Left ventricle myocardium inferior (tissue), 1 donor: ENCODE results near the gene CARS2. TPM values are rescaled to one million over a fixed set of nuclear protein-coding genes. Genes with fewer than 3 reads are reported as not detected.

Source experiments
- DNase-seq: peaks from one replicate; pipeline ENCODE4 v3.0.0-alpha.2; 2020
- H3K27ac ChIP-seq: fragments of 200-600 bp; replicated peaks from 2 replicates; pipeline ENCODE4 v1.8.0; 2021
- H3K27me3 ChIP-seq: fragments of 200-600 bp; 2 replicates; pipeline ENCODE4 v1.8.0; 2021; ENCODE audit warnings: low read depth
- H3K36me3 ChIP-seq: fragments of 200-600 bp; 2 replicates; pipeline ENCODE4 v1.8.0; 2021
- H3K4me1 ChIP-seq: fragments of 200-600 bp; 2 replicates; pipeline ENCODE4 v1.8.0; 2021
- H3K4me3 ChIP-seq: fragments of 200-600 bp; 2 replicates; pipeline ENCODE4 v1.8.0; 2021; ENCODE audit warnings: mild to moderate bottlenecking, moderate library complexity
- H3K9me3 ChIP-seq: fragments of 200-600 bp; replicated peaks from 2 replicates; pipeline ENCODE4 v1.8.0; 2021
- CTCF ChIP-seq: fragments of 200-600 bp; IDR thresholded peaks from 2 replicates; pipeline ENCODE4 v1.8.0; 2021; ENCODE audit warnings: antibody characterized with exemption, mild to moderate bottlenecking, borderline replicate concordance
- intact Hi-C: fragments of 100-400 bp; cut with micrococcal nuclease; formaldehyde crosslinking; loops from one replicate; pipeline ENCODE4 v1.11.0; 2022
- total RNA-seq: library from RNA; stranded (reverse); fragmentation: NEBNext Ultra II Directional; extraction: Animal tissue kit (Norgen Biotek cat#: 25700); gene quantifications from one replicate; pipeline ENCODE4 v1.2.1, GENCODE V29; 2021
- donor health status: DM: no; HTN: yes; CAD: no; lungs with severe emphysema.

The CARS2 gene
- total RNA-seq, 1 donor from 2014 or later, result 52.8 TPM

GRCh38 chr13:110652764-110653163 is 53.2 kb downstream of the CARS2 start:
- DNase-seq, result no peak
- no peak overlapping the region for H3K4me3 ChIP-seq
- intact Hi-C loops, result no loop called here
- no peaks in the 10 kb centered on the region for H3K27me3 ChIP-seq
- no peaks in the 10 kb centered on the region for H3K4me1 ChIP-seq
- H3K9me3 ChIP-seq, result peaks cover 4% of the 10 kb centered on the region
- peaks cover 25% of the 10 kb centered on the region for H3K36me3 ChIP-seq
- no peak overlapping the region for H3K27ac ChIP-seq
- TF ChIP-seq CTCF, result no peak

- intact Hi-C loops, result no loop called here
- no peaks in the 10 kb centered on the region for H3K4me1 ChIP-seq
- H3K27me3 ChIP-seq, result no peaks in the 10 kb centered on the region
- no peaks in the 10 kb centered on the region for H3K9me3 ChIP-seq
- no peak overlapping the region for H3K4me3 ChIP-seq
- TF ChIP-seq CTCF, result no peak
- DNase-seq, result no peak
- peaks cover 20% of the 10 kb centered on the region for H3K36me3 ChIP-seq
- H3K27ac ChIP-seq, result no peak overlapping the region
These were observed 53.6 kb downstream of the CARS2 start for GRCh38 chr13:110652231-110652730.

GRCh38 chr13:110651726-110652230 is 54.1 kb downstream of the CARS2 start:
- H3K9me3 ChIP-seq, result no peaks in the 10 kb centered on the region
- no peak overlapping the region for H3K4me3 ChIP-seq
- no peaks in the 10 kb centered on the region for H3K4me1 ChIP-seq
- no peak for TF ChIP-seq CTCF
- H3K27me3 ChIP-seq, result no peaks in the 10 kb centered on the region
- peaks cover 20% of the 10 kb centered on the region for H3K36me3 ChIP-seq
- no peak for DNase-seq
- H3K27ac ChIP-seq, result no peak overlapping the region
- intact Hi-C loops, result no loop called here

DNA sequence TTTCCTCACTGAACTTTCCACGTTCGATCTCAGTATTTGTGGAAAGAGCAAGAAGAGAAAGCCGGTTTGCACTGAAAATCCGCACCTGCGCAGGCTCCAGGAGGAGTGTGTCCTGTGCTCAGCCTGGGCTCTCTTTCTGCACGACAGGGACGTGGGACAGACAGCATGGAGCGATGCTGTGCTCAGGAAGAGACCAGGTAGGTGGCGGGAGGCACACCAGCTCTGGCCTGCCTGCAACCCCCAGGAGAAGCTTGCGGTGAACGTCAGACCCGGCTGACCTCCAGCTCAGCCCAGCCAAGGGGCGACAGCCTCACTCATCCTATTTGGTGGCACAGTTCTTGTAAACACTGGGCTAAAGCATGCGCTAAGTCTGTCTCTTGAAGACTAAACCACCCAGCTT is 54.6 kb downstream of the CARS2 start:
- no peak for TF ChIP-seq CTCF
- H3K9me3 ChIP-seq, result no peaks in the 10 kb centered on the region
- no peak overlapping the region for H3K27ac ChIP-seq
- intact Hi-C loops, result no loop called here
- H3K36me3 ChIP-seq, result peaks cover 23% of the 10 kb centered on the region
- no peak for DNase-seq
- no peak overlapping the region for H3K4me3 ChIP-seq
- H3K4me1 ChIP-seq, result no peaks in the 10 kb centered on the region
- no peaks in the 10 kb centered on the region for H3K27me3 ChIP-seq

DNA sequence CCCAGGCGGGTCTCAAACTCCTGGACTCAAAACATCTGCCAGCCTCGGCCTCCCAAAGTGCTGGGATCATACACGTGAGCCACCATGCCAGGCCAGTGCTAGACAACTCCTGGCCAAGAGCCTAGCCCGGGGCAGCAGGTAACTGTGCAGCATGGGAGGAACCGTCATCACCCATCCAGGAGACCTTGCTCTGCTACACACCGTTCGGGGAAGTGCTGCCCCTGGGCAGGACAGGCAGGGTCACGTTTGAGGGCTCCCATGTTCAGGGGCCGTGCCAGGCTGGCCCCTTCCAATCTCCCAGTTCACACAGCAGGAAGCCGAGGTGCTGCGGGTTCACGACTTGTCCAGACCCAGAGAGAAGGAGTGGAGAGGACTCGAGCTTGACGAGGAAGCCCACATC is 55.5 kb downstream of the CARS2 start:
- peaks cover 25% of the 10 kb centered on the region for H3K36me3 ChIP-seq
- intact Hi-C loops, result no loop called here
- TF ChIP-seq CTCF, result no peak
- H3K4me1 ChIP-seq, result no peaks in the 10 kb centered on the region
- no peaks in the 10 kb centered on the region for H3K9me3 ChIP-seq
- no peak overlapping the region for H3K4me3 ChIP-seq
- H3K27me3 ChIP-seq, result no peaks in the 10 kb centered on the region
- DNase-seq, result no peak
- no peak overlapping the region for H3K27ac ChIP-seq
